ENCODE data around the gene LGALS3. TPM values are rescaled to one million over a fixed set of nuclear protein-coding genes. Genes with fewer than 3 reads are reported as not detected.

LGALS3 gene
- total RNA-seq, 1 donor: 368 TPM

DNA sequence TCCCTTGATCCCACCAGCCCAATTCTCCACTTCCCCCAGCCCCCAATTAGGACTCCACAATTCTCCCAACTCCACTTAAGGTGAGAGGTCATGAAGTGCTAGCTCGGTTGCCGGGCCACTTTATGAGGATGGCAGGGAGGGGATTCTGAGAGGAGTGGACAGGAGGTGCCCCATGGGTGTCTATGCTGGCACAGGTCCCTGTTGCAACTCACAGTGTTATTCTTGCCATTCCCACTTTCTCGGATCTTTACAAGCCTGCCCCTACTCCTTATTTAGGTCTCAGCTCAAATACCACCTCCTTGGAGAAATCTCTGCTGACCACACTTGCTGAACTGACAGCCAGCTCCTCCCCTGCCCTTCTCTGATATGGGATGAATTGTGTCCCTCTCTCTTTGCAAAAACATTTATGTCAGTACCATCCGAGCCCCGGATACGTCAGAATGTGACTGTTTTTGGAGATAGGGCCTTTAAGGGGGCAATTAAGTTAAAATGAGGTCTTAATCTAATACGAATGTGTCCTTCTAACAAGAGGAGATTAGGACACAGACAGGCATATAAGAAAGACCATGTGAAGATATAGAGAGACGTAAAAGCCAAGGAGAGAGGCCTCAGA lies 4.2 kb upstream of the LGALS3 start:
- no peaks in the 10 kb centered on the region for H4K20me1 ChIP-seq (ENCODE audit: insufficient read depth, low read length)
- no peak for DNase-seq (ENCODE audit: insufficient read length, low spot score, missing footprints)
- H3K4me2 ChIP-seq (ENCODE audit: insufficient read depth, low read length): no peak overlapping the region
- H3K4me3 ChIP-seq (ENCODE audit: insufficient read depth, low read length): no peak overlapping the region
- no peak for TF ChIP-seq CTCF (IDR thresholded peaks at IDR 0.05; ENCODE audit: extremely low read depth, low read depth, low read length)
- H3K9me3 ChIP-seq (ENCODE audit: low read depth, low read length): no peaks in the 10 kb centered on the region
- H3K79me2 ChIP-seq (ENCODE audit: insufficient read depth, low read length): peaks cover 2% of the 10 kb centered on the region
- no peak overlapping the region for H2AFZ ChIP-seq (ENCODE audit: low read length)
- H3K4me1 ChIP-seq (ENCODE audit: insufficient read depth, low read length): peaks cover 31% of the 10 kb centered on the region
- no peak overlapping the region for H3K27ac ChIP-seq (ENCODE audit: low read depth, low read length)
- no peaks in the 10 kb centered on the region for H3K27me3 ChIP-seq (ENCODE audit: insufficient read depth, low read length)
- H3K36me3 ChIP-seq (ENCODE audit: insufficient read depth, low read length): no peaks in the 10 kb centered on the region

GRCh38 chr14:55125403-55125802 lies 3.6 kb upstream of the LGALS3 start:
- no peak overlapping the region for H3K4me3 ChIP-seq (ENCODE audit: insufficient read depth, low read length)
- H3K36me3 ChIP-seq (ENCODE audit: insufficient read depth, low read length): no peaks in the 10 kb centered on the region
- no peak for DNase-seq (ENCODE audit: insufficient read length, low spot score, missing footprints)
- H3K4me2 ChIP-seq (ENCODE audit: insufficient read depth, low read length): no peak overlapping the region
- peaks cover 35% of the 10 kb centered on the region for H3K4me1 ChIP-seq (ENCODE audit: insufficient read depth, low read length)
- no peak for TF ChIP-seq CTCF (IDR thresholded peaks at IDR 0.05; ENCODE audit: extremely low read depth, low read depth, low read length)
- no peak overlapping the region for H3K27ac ChIP-seq (ENCODE audit: low read depth, low read length)
- no peaks in the 10 kb centered on the region for H3K27me3 ChIP-seq (ENCODE audit: insufficient read depth, low read length)
- H3K9me3 ChIP-seq (ENCODE audit: low read depth, low read length): no peaks in the 10 kb centered on the region
- H3K79me2 ChIP-seq (ENCODE audit: insufficient read depth, low read length): peaks cover 7% of the 10 kb centered on the region
- no peak overlapping the region for H2AFZ ChIP-seq (ENCODE audit: low read length)
- H4K20me1 ChIP-seq (ENCODE audit: insufficient read depth, low read length): no peaks in the 10 kb centered on the region

GRCh38 chr14:55126034-55126433 lies 3.0 kb upstream of the LGALS3 start:
- no peak overlapping the region for H3K4me2 ChIP-seq (ENCODE audit: insufficient read depth, low read length)
- H3K36me3 ChIP-seq (ENCODE audit: insufficient read depth, low read length): peaks cover 3% of the 10 kb centered on the region
- H3K9me3 ChIP-seq (ENCODE audit: low read depth, low read length): no peaks in the 10 kb centered on the region
- peaks cover 39% of the 10 kb centered on the region for H3K4me1 ChIP-seq (ENCODE audit: insufficient read depth, low read length)
- H3K4me3 ChIP-seq (ENCODE audit: insufficient read depth, low read length): no peak overlapping the region
- no peak overlapping the region for H3K27ac ChIP-seq (ENCODE audit: low read depth, low read length)
- no peaks in the 10 kb centered on the region for H3K27me3 ChIP-seq (ENCODE audit: insufficient read depth, low read length)
- peaks cover 13% of the 10 kb centered on the region for H3K79me2 ChIP-seq (ENCODE audit: insufficient read depth, low read length)
- TF ChIP-seq CTCF (IDR thresholded peaks at IDR 0.05; ENCODE audit: extremely low read depth, low read depth, low read length): no peak
- H2AFZ ChIP-seq (ENCODE audit: low read length): no peak overlapping the region
- peaks cover 3% of the 10 kb centered on the region for H4K20me1 ChIP-seq (ENCODE audit: insufficient read depth, low read length)
- no peak for DNase-seq (ENCODE audit: insufficient read length, low spot score, missing footprints)

GRCh38 chr14:55126932-55127459 lies 2.1 kb upstream of the LGALS3 start:
- Histone ChIP-seq H3K9me3 (ENCODE audit: low read depth, low read length) (no peaks in the 10 kb centered on the region), H3K27ac (ENCODE audit: low read depth, low read length) (peak overlapping the region; percentile 55), H3K36me3 (ENCODE audit: insufficient read depth, low read length) (peaks cover 3% of the 10 kb centered on the region), H3K27me3 (ENCODE audit: insufficient read depth, low read length) (no peaks in the 10 kb centered on the region), H3K79me2 (ENCODE audit: insufficient read depth, low read length) (peaks cover 23% of the 10 kb centered on the region), H2AFZ (ENCODE audit: low read length) (no peak overlapping the region), H3K4me1 (ENCODE audit: insufficient read depth, low read length) (peaks cover 44% of the 10 kb centered on the region), H3K4me3 (ENCODE audit: insufficient read depth, low read length) (no peak overlapping the region), H4K20me1 (ENCODE audit: insufficient read depth, low read length) (peaks cover 7% of the 10 kb centered on the region), H3K4me2 (ENCODE audit: insufficient read depth, low read length) (no peak overlapping the region)
- TF ChIP-seq CTCF (IDR thresholded peaks at IDR 0.05; ENCODE audit: extremely low read depth, low read depth, low read length): no peak
- no peak for DNase-seq (ENCODE audit: insufficient read length, low spot score, missing footprints)
